Nephron (organoid): ENCODE data around the gene SLCO1A2.

Source experiments
- H3K27ac Mint-ChIP-seq, 3 experiments: 2 replicates each; pipeline ENCODE4 v1.8.0; 2020; ENCODE audit warnings: mixed read lengths in 3 of 3, mild to moderate bottlenecking in 2 of 3, moderate library complexity in 1 of 3
- H3K27me3 Mint-ChIP-seq: 2 replicates; pipeline ENCODE4 v1.8.0; 2021; ENCODE audit warnings: low read depth, mild to moderate bottlenecking, moderate library complexity, mixed read lengths
- H3K36me3 Mint-ChIP-seq: 2 replicates; pipeline ENCODE4 v1.8.0; 2020; ENCODE audit warnings: low read depth, mixed read lengths
- H3K4me1 Mint-ChIP-seq: 2 replicates; pipeline ENCODE4 v1.8.0; 2020; ENCODE audit warnings: mixed read lengths
- H3K4me3 Mint-ChIP-seq, 3 experiments: 2 replicates each; pipeline ENCODE4 v1.8.0; 2020; ENCODE audit warnings: mild to moderate bottlenecking in 3 of 3, mixed read lengths in 3 of 3, moderate library complexity in 2 of 3
- H3K9me3 Mint-ChIP-seq: 2 replicates; pipeline ENCODE4 v1.8.0; 2020; ENCODE audit warnings: mixed read lengths
- CTCF ChIP-seq, 3 experiments: fragments of 200-600 bp; sonication (generic); IDR thresholded peaks; one replicate each; pipeline ENCODE4 v1.5.0; 2021; ENCODE audit warnings: antibody characterized with exemption in 3 of 3; ENCODE audit not compliant: unreplicated experiment in 3 of 3

The SLCO1A2 gene

GRCh38 chr12:21337453-21337852, 2.7 kb upstream of the SLCO1A2 start:
- no peak for TF ChIP-seq CTCF (IDR thresholded peaks at IDR 0.05; ENCODE audit: unreplicated experiment in 3 of 3)
- H3K36me3 Mint-ChIP-seq = no peaks in the 10 kb centered on the region
- no peaks in the 10 kb centered on the region for H3K27me3 Mint-ChIP-seq
- no peaks in the 10 kb centered on the region for H3K4me1 Mint-ChIP-seq
- no peak overlapping the region for H3K4me3 Mint-ChIP-seq
- H3K9me3 Mint-ChIP-seq = no peaks in the 10 kb centered on the region
- H3K27ac Mint-ChIP-seq = no peak overlapping the region

- no peaks in the 10 kb centered on the region for H3K27me3 Mint-ChIP-seq
- peaks cover 5% of the 10 kb centered on the region for H3K9me3 Mint-ChIP-seq
- no peak overlapping the region for H3K4me3 Mint-ChIP-seq
- H3K4me1 Mint-ChIP-seq = no peaks in the 10 kb centered on the region
- no peak for TF ChIP-seq CTCF (IDR thresholded peaks at IDR 0.05; ENCODE audit: unreplicated experiment in 3 of 3)
- no peaks in the 10 kb centered on the region for H3K36me3 Mint-ChIP-seq
- H3K27ac Mint-ChIP-seq = no peak overlapping the region
Observed at GRCh38 chr12:21336656-21337055, 1.9 kb upstream of the SLCO1A2 start.

DNA sequence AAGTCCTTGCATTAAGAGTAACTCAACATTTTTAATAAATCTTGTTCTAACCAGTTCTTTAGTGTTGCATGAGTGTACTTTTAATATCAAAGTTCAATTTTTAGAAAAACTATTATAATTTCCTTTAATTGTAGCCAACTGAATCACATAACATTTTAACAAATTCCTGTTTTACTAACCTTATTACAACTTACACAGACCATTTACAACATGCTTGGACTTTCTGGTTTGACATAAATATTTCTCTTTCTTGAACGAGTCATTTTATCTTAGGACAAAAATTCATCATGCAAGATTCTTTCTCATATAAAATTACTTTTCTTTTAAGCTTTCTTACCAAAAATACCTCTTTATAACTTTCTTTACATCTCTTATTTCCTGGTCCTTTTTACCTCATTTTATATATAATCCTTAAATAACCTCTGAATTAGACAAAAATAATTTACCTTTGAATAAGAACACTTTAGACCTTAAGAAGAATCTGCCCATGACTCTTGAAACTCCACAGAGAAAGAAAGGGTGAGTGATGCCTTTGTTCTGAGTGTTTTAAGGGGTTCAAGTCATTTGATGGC, 3.9 kb downstream of the SLCO1A2 start:
- no peak overlapping the region for H3K27ac Mint-ChIP-seq
- peaks cover 34% of the 10 kb centered on the region for H3K9me3 Mint-ChIP-seq
- H3K4me1 Mint-ChIP-seq = no peaks in the 10 kb centered on the region
- no peak for TF ChIP-seq CTCF (IDR thresholded peaks at IDR 0.05; ENCODE audit: unreplicated experiment in 3 of 3)
- no peak overlapping the region for H3K4me3 Mint-ChIP-seq
- H3K27me3 Mint-ChIP-seq = no peaks in the 10 kb centered on the region
- peaks cover 3% of the 10 kb centered on the region for H3K36me3 Mint-ChIP-seq

GRCh38 chr12:21328578-21328977, 6.1 kb downstream of the SLCO1A2 start:
- no peaks in the 10 kb centered on the region for H3K4me1 Mint-ChIP-seq
- no peaks in the 10 kb centered on the region for H3K27me3 Mint-ChIP-seq
- peaks cover 3% of the 10 kb centered on the region for H3K36me3 Mint-ChIP-seq
- no peak overlapping the region for H3K4me3 Mint-ChIP-seq
- no peak overlapping the region for H3K27ac Mint-ChIP-seq
- peaks cover 36% of the 10 kb centered on the region for H3K9me3 Mint-ChIP-seq
- TF ChIP-seq CTCF (IDR thresholded peaks at IDR 0.05; ENCODE audit: unreplicated experiment in 3 of 3) = no peak

GRCh38 chr12:21324551-21324950, 10.2 kb downstream of the SLCO1A2 start:
- Mint-ChIP-seq H3K36me3 (no peaks in the 10 kb centered on the region), H3K4me3 (no peak overlapping the region)

More at GRCh38 chr12:21324551-21324950, 10.2 kb downstream of the SLCO1A2 start:
- Mint-ChIP-seq H3K27ac (no peak overlapping the region), H3K27me3 (no peaks in the 10 kb centered on the region), H3K4me1 (no peaks in the 10 kb centered on the region), H3K9me3 (peaks cover 20% of the 10 kb centered on the region)
- TF ChIP-seq CTCF (IDR thresholded peaks at IDR 0.05; ENCODE audit: unreplicated experiment in 3 of 3) = no peak
